Measurements from ENCODE around the gene OR7G2. TPM values are rescaled to one million over a fixed set of nuclear protein-coding genes. Genes with fewer than 3 reads are reported as not detected.
A peak's percentile ranks its signal among the peaks of the same experiment; 100 is the strongest.

Gene OR7G2
- total and polyA plus RNA-seq, 8 donors: not detected

DNA sequence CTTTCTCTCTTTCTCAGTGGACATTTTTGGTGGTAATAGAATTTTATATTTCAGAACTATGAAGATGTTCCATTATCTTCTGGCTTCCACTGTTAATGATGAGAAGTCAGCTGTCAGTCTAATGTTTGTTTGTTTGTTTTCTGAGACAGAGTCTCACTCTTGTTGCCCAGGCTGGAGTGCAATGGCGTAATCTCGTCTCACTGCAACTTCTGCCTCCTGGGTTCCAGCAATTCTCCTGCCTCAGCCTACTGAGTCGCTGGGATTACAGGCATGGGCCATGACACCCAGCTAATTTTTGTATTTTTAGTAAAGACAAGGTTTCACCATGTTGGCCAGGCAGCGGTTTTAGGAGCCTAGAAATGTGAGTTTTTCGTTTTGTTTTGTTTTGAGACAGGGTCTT, 37.6 kb upstream of the OR7G2 start:
- Histone ChIP-seq H3K4me1 (peaks cover 8 to 35% (median 18%) of the 10 kb centered on the region in 4 donors), H3K4me3 (no peak overlapping the region), H3K36me3 (peaks cover 6 to 39% (median 36%) of the 10 kb centered on the region in 4 donors), H3K27me3 (no peaks in the 10 kb centered on the region), H3K9me3 (peaks cover 9 to 16% (median 14%) of the 10 kb centered on the region in 4 donors), H3K27ac (no peak overlapping the region)
- intact Hi-C loops (cut with DNase I; ENCODE audit: low total_unique reads): no loop called here
- WGBS, 5 donors: 97 to 100% (median 98%) methylated on average over 5 of the region's 5 CpGs
- TF ChIP-seq POLR2AphosphoS5 (IDR thresholded peaks at IDR 0.05): no peak
- no peak for TF ChIP-seq POLR2A (IDR thresholded peaks at IDR 0.05)
- no peak for TF ChIP-seq EP300 (IDR thresholded peaks at IDR 0.05)
- TF ChIP-seq, protein P1, sequence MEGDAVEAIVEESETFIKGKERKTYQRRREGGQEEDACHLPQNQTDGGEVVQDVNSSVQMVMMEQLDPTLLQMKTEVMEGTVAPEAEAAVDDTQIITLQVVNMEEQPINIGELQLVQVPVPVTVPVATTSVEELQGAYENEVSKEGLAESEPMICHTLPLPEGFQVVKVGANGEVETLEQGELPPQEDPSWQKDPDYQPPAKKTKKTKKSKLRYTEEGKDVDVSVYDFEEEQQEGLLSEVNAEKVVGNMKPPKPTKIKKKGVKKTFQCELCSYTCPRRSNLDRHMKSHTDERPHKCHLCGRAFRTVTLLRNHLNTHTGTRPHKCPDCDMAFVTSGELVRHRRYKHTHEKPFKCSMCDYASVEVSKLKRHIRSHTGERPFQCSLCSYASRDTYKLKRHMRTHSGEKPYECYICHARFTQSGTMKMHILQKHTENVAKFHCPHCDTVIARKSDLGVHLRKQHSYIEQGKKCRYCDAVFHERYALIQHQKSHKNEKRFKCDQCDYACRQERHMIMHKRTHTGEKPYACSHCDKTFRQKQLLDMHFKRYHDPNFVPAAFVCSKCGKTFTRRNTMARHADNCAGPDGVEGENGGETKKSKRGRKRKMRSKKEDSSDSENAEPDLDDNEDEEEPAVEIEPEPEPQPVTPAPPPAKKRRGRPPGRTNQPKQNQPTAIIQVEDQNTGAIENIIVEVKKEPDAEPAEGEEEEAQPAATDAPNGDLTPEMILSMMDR (IDR thresholded peaks at IDR 0.05): no peak
- DNase-seq: no peak

DNA sequence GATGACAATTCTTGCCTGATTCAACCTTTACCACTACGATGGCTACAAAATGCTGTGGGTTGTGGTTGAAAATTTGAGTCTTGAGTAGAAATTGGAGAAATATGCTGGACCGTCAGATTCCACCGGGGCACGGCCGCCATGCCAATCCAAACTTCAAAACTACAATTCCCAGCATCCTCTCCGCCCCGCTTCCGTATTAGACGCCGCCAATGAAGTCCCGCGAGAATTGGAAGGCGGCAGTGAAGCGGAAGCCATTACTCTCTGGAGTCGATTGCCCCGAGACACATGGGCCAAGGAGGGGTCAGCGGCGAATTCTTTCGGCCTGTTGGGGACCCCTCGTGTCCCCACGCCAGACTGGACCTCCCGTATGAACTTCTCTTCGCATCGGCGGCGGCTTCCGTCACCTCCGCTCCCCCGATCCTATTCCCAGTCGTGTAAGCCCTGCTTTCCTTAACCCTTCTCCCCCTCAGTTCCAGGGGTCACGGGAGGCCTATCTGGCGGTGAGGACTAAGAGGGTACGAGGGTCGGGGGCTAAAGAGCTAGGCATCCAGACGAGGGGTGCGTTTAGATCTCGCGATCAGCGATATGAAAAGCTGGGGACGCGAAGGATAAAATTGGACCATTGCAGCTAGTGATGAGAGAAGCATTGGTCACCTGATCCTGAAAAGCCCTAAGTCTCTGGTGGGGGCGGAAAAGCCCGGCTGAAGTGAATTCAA, 33.0 kb upstream of the OR7G2 start, which contains the start of gene ZNF317:
TSS of gene ZNF317 (plus strand) at position 239 of the 716 bp plus-strand sequence. CDS start 15,620 bp downstream, outside the sequence.
- intact Hi-C loops (cut with DNase I; ENCODE audit: low total_unique reads): no loop called here
- DNase-seq: peak; percentile 93 to 98
- TF ChIP-seq POLR2AphosphoS5 (IDR thresholded peaks at IDR 0.05) (peak; percentile 51 to 83 (median 80)), POLR2A (IDR thresholded peaks at IDR 0.05) (peak in 1 of 4 donors; percentile 14), EP300 (IDR thresholded peaks at IDR 0.05) (peak; percentile 22)
- TF ChIP-seq, protein P1 (IDR thresholded peaks at IDR 0.05): no peak

DNA sequence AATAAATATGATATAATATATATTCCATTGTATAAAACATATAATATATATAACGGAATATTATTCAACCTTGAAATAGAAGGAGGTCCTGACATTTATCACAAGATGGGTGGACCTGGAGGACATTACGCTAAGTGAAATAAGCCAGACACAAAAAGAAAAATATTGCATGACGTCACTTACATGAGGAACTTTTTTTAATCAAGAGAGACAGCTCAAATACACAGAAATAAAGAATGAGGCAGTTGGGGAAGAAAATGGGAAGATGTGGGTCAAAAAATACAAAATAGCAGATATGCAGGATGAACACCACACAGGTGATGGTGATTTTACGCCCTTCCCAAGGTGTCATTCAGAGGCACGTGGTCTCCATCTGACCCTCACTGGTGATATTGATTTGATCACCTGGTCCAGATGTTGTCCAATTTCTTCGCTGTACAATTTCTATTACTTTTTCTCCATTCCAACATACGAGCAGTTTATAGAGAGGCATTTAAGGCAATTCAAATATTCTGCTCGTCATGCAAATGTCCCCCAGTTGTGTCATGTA, 32.4 kb upstream of the OR7G2 start:
- TF ChIP-seq POLR2A (IDR thresholded peaks at IDR 0.05) (no peak), POLR2AphosphoS5 (IDR thresholded peaks at IDR 0.05) (no peak), EP300 (IDR thresholded peaks at IDR 0.05) (no peak)
- TF ChIP-seq, protein P1 (IDR thresholded peaks at IDR 0.05): no peak
- Histone ChIP-seq H3K36me3 (peaks cover 0 to 5% (median 2%) of the 10 kb centered on the region in 4 donors), H3K27ac (peak overlapping the region; percentile 78 to 93 (median 90)), H3K4me1 (peaks cover 8 to 34% (median 24%) of the 10 kb centered on the region in 4 donors), H3K27me3 (peaks cover 0 to 6% (median 5%) of the 10 kb centered on the region in 3 donors), H3K9me3 (peaks cover 1 to 4% (median 3%) of the 10 kb centered on the region in 4 donors), H3K4me3 (peak overlapping the region; percentile 71 to 85 (median 78))
- DNase-seq: no peak
- intact Hi-C loops (cut with DNase I; ENCODE audit: low total_unique reads): no loop called here
- WGBS, 5 donors: 27 to 32% (median 31%) methylated on average over 8 of the region's 8 CpGs

More for the DNA sequence above, 33.0 kb upstream of the OR7G2 start, which contains the start of gene ZNF317:
- peaks cover 0 to under 1% (median 0%) of the 10 kb centered on the region in 3 donors for H3K27me3 ChIP-seq
- WGBS, 5 donors: 0 to 1% (median 1%) methylated on average over 40 to 43 of the region's 43 CpGs
- peak within 1 kb of the TSS; percentile 71 to 85 (median 78) for H3K4me3 ChIP-seq
- peaks cover 8 to 34% (median 24%) of the 10 kb centered on the region in 4 donors for H3K4me1 ChIP-seq
- peaks cover 7 to 10% (median 9%) of the 10 kb centered on the region in 4 donors for H3K9me3 ChIP-seq
- H3K36me3 ChIP-seq: peaks cover 0 to 12% (median 9%) of the 10 kb centered on the region in 4 donors
- peak within 1 kb of the TSS; percentile 78 to 93 (median 90) for H3K27ac ChIP-seq

DNA sequence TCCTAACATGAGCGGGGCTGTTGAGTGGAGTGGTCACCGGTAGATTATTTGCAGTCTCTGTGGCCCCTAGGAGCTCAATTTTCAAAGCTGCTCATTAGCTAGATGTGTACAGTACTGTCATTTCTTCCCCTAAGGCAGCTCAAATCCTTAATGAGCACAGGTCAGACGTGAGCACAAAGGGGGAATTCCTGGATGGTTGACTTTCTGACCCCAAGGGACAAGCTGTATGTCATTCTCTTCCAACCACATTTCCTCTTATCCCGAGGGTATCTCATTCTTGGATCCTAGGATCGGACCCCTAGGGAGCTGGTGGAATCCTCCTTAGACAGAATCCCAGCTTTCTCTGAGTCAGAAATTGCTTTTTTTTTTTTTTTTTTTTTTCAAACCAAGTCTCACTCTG, 25.1 kb upstream of the OR7G2 start:
- no peak overlapping the region for H3K4me3 ChIP-seq
- WGBS, 5 donors: 51 to 66% (median 64%) methylated on average over 5 of the region's 5 CpGs
- H3K36me3 ChIP-seq: no peaks in the 10 kb centered on the region
- intact Hi-C loops (cut with DNase I; ENCODE audit: low total_unique reads): no loop called here
- no peaks in the 10 kb centered on the region for H3K9me3 ChIP-seq
- H3K27me3 ChIP-seq: peaks cover 0 to 31% (median 5%) of the 10 kb centered on the region in 3 donors
- TF ChIP-seq POLR2A (IDR thresholded peaks at IDR 0.05) (no peak), EP300 (IDR thresholded peaks at IDR 0.05) (no peak), POLR2AphosphoS5 (IDR thresholded peaks at IDR 0.05) (no peak)
- TF ChIP-seq, protein P1 (IDR thresholded peaks at IDR 0.05): no peak
- no peak overlapping the region for H3K27ac ChIP-seq
- H3K4me1 ChIP-seq: peaks cover 0 to 4% (median 0%) of the 10 kb centered on the region in 4 donors
- DNase-seq: no peak
